Measurements from ENCODE around the gene CAMK2A.

Gene CAMK2A

DNA sequence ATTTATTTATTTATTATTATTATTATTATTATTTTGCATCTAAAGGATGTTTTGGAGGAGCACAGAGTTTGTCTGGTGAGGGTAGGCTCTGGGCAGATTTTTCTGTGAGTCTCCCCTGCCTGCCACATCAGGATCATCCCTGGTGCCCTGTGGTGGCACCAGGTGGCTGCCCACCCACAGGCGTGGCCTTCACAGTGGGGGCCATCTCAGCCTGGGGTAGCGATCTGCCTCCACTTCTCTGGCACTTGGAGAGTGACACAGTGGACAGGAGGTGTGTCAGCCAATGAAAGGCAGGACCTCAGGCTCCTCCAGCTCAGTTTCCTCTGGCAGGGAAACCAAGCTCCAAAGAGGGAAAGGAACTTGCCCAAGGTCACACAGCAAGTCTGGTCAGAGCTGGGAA, 69.7 kb downstream of the CAMK2A start:
- no peak overlapping the region for H3K4me2 ChIP-seq
- no peaks in the 10 kb centered on the region for H3K36me3 ChIP-seq (ENCODE audit: insufficient read depth)

GRCh38 chr5:150219142-150219541, 70.4 kb downstream of the CAMK2A start:
- H3K4me1 ChIP-seq (ENCODE audit: low read depth, poor library complexity, severe bottlenecking), result no peaks in the 10 kb centered on the region
- H3K4me3 ChIP-seq (IDR thresholded peaks at IDR 0.05; ENCODE audit: insufficient read depth, low read depth, low read length), result no peak overlapping the region
- no peak overlapping the region for H3K4me2 ChIP-seq
- no peak overlapping the region for H3K27ac ChIP-seq
- H4K20me1 ChIP-seq (ENCODE audit: insufficient read depth), result no peaks in the 10 kb centered on the region
- no peaks in the 10 kb centered on the region for H3K79me2 ChIP-seq (ENCODE audit: insufficient read depth, low read depth)
- H3K36me3 ChIP-seq (ENCODE audit: insufficient read depth), result no peaks in the 10 kb centered on the region
- no peak overlapping the region for H3K9ac ChIP-seq
- no peak overlapping the region for H2AFZ ChIP-seq (ENCODE audit: low read depth)
- no peaks in the 10 kb centered on the region for H3K27me3 ChIP-seq (ENCODE audit: insufficient read depth, low read depth)
- no peak for TF ChIP-seq CTCF (conservative IDR thresholded peaks at IDR 0.05; ENCODE audit: low read depth, low read length)

More for the DNA sequence above, 69.7 kb downstream of the CAMK2A start:
- H3K27me3 ChIP-seq (ENCODE audit: insufficient read depth, low read depth), result no peaks in the 10 kb centered on the region
- no peak overlapping the region for H2AFZ ChIP-seq (ENCODE audit: low read depth)
- no peaks in the 10 kb centered on the region for H3K4me1 ChIP-seq (ENCODE audit: low read depth, poor library complexity, severe bottlenecking)
- no peak overlapping the region for H3K27ac ChIP-seq
- H3K79me2 ChIP-seq (ENCODE audit: insufficient read depth, low read depth), result no peaks in the 10 kb centered on the region
- H3K4me3 ChIP-seq (IDR thresholded peaks at IDR 0.05; ENCODE audit: insufficient read depth, low read depth, low read length), result no peak overlapping the region
- TF ChIP-seq CTCF (conservative IDR thresholded peaks at IDR 0.05; ENCODE audit: low read depth, low read length), result no peak
- H4K20me1 ChIP-seq (ENCODE audit: insufficient read depth), result no peaks in the 10 kb centered on the region
- H3K9ac ChIP-seq, result no peak overlapping the region

DNA sequence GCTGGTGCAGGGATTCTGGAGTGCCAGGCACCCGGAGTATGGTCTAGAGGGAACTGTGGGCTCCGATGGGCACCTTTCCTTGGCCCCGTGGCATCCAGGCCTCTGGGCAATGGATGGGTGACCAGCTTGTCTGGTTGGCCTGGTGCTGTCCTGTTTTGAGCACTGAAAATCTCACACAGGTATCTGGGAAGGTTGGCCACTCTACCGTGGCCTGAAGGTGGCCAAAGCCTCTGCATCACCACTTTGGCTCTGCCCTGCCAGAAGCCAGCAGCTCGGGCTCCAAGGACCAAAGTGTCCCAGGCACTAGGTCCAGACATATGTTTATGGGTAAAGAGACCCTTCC, 70.9 kb downstream of the CAMK2A start:
- H3K27ac ChIP-seq, result no peak overlapping the region
- H3K79me2 ChIP-seq (ENCODE audit: insufficient read depth, low read depth), result no peaks in the 10 kb centered on the region
- no peak overlapping the region for H3K4me2 ChIP-seq
- no peak overlapping the region for H3K4me3 ChIP-seq (IDR thresholded peaks at IDR 0.05; ENCODE audit: insufficient read depth, low read depth, low read length)
- no peaks in the 10 kb centered on the region for H3K4me1 ChIP-seq (ENCODE audit: low read depth, poor library complexity, severe bottlenecking)
- no peaks in the 10 kb centered on the region for H3K27me3 ChIP-seq (ENCODE audit: insufficient read depth, low read depth)
- no peak for TF ChIP-seq CTCF (conservative IDR thresholded peaks at IDR 0.05; ENCODE audit: low read depth, low read length)
- no peak overlapping the region for H3K9ac ChIP-seq
- H4K20me1 ChIP-seq (ENCODE audit: insufficient read depth), result no peaks in the 10 kb centered on the region
- no peak overlapping the region for H2AFZ ChIP-seq (ENCODE audit: low read depth)
- no peaks in the 10 kb centered on the region for H3K36me3 ChIP-seq (ENCODE audit: insufficient read depth)

- H2AFZ ChIP-seq (ENCODE audit: low read depth), result peak overlapping the region; percentile 18; the same call in 1 of the 2 replicates
- H3K4me3 ChIP-seq (IDR thresholded peaks at IDR 0.05; ENCODE audit: insufficient read depth, low read depth, low read length), result no peak overlapping the region
- peak; percentile 78 for TF ChIP-seq CTCF (conservative IDR thresholded peaks at IDR 0.05; ENCODE audit: low read depth, low read length)
- no peaks in the 10 kb centered on the region for H4K20me1 ChIP-seq (ENCODE audit: insufficient read depth)
- H3K27ac ChIP-seq, result no peak overlapping the region
- H3K9ac ChIP-seq, result no peak overlapping the region
- H3K79me2 ChIP-seq (ENCODE audit: insufficient read depth, low read depth), result no peaks in the 10 kb centered on the region
- H3K36me3 ChIP-seq (ENCODE audit: insufficient read depth), result no peaks in the 10 kb centered on the region
- H3K27me3 ChIP-seq (ENCODE audit: insufficient read depth, low read depth), result no peaks in the 10 kb centered on the region
- H3K4me1 ChIP-seq (ENCODE audit: low read depth, poor library complexity, severe bottlenecking), result no peaks in the 10 kb centered on the region
- H3K4me2 ChIP-seq, result no peak overlapping the region
Measured at GRCh38 chr5:150217873-150218692, 71.5 kb downstream of the CAMK2A start.
